GM20431 (cell line): Measurements from ENCODE around the gene TRIM52.
"Not testable (repeated sequence)": the region's sequence is repeated elsewhere in the genome, so short reads cannot be mapped to it uniquely, and the experiment has no call there.

ENCODE experiments used
- in situ Hi-C: fragments of 300-500 bp; cut with MseI, MboI; formaldehyde crosslinking; loops from one replicate; pipeline ENCODE4 v1.15.0; 2020; ENCODE audit warnings: low sequenced_read_pairs; ENCODE audit not compliant: unreplicated experiment

The TRIM52 gene

GRCh38 chr5:181260720-181261319 is at the start of gene TRIM52:
Gene TRIM52, minus strand, starts transcription at chr5:181261143. Its CDS starts 330 bp downstream, at chr5:181260813.
- in situ Hi-C loops: no loop called here

- in situ Hi-C loops: not testable (repeated sequence)
Measured at GRCh38 chr5:181287331-181287730, 26.4 kb upstream of the TRIM52 start.

- in situ Hi-C loops: not testable (repeated sequence)
Measured at GRCh38 chr5:181285962-181286705, 25.2 kb upstream of the TRIM52 start.

GRCh38 chr5:181283841-181284755 is 23.2 kb upstream of the TRIM52 start:
- in situ Hi-C loops: not testable (repeated sequence)

GRCh38 chr5:181283347-181283746 is 22.4 kb upstream of the TRIM52 start:
- in situ Hi-C loops: no loop called here

- in situ Hi-C loops: no loop called here
Measured at GRCh38 chr5:181282874-181283273, 21.9 kb upstream of the TRIM52 start.

GRCh38 chr5:181282415-181282814 is 21.5 kb upstream of the TRIM52 start:
- in situ Hi-C loops: not testable (repeated sequence)

GRCh38 chr5:181281984-181282316 is 21.0 kb upstream of the TRIM52 start:
- in situ Hi-C loops: no loop called here

- in situ Hi-C loops: no loop called here
Measured at GRCh38 chr5:181281077-181281983, 20.4 kb upstream of the TRIM52 start.

GRCh38 chr5:181280251-181280762 is 19.4 kb upstream of the TRIM52 start:
- in situ Hi-C loops: no loop called here

GRCh38 chr5:181273433-181273744 is 12.4 kb upstream of the TRIM52 start:
- in situ Hi-C loops: not testable (repeated sequence)

- in situ Hi-C loops: no loop called here
Measured at GRCh38 chr5:181271081-181271480, 10.1 kb upstream of the TRIM52 start.

- in situ Hi-C loops: not testable (repeated sequence)
Measured at GRCh38 chr5:181267907-181268306, 7.0 kb upstream of the TRIM52 start.

GRCh38 chr5:181267291-181267904 is 6.5 kb upstream of the TRIM52 start:
- in situ Hi-C loops: not testable (repeated sequence)

- in situ Hi-C loops: no loop called here
Measured at GRCh38 chr5:181265092-181265671, 4.2 kb upstream of the TRIM52 start.

- in situ Hi-C loops: no loop called here
Measured at GRCh38 chr5:181263633-181264032, 2.7 kb upstream of the TRIM52 start.

GRCh38 chr5:181261320-181262049 is 542 bp upstream of the TRIM52 start:
- in situ Hi-C loops: no loop called here

- in situ Hi-C loops: no loop called here
Measured at GRCh38 chr5:181259974-181260719, 796 bp downstream of the TRIM52 start.
